H1 (cell line): ENCODE measurements around the gene GPR150. TPM values are rescaled to one million over a fixed set of nuclear protein-coding genes. Genes with fewer than 3 reads are reported as not detected.

Experiments
- CTCF ChIA-PET: fragments of 300-600 bp; sonication (Branson Sonifier 250); formaldehyde crosslinking; loops from one replicate; lab custom pipeline; 2021; ENCODE audit not compliant: partially characterized antibody; lab: Charles Lee
- POLR2A ChIA-PET: fragments of 300-600 bp; sonication (Branson Sonifier 250); formaldehyde crosslinking; loops from one replicate; lab custom pipeline; 2021; ENCODE audit warnings: inconsistent platforms; ENCODE audit not compliant: partially characterized antibody; lab: Charles Lee
- DNase-seq, 2 experiments: peaks; one replicate each; pipeline versions ENCODE4 v3.0.0 to v3.0.0-alpha.2; 2010 to 2022; ENCODE audit warnings: low spot score in 2 of 2, low read depth in 1 of 2, mixed read lengths in 1 of 2
- FAIRE-seq: peaks from 2 replicates; lab custom pipeline; 2011; peaks lifted over from hg19 to GRCh38; lab: Jason Lieb, UNC
- H2AFZ ChIP-seq: 2 replicates; pipeline ENCODE4 v1.8.1; 2012; ENCODE audit warnings: low read length, inconsistent platforms
- H2AK5ac ChIP-seq: 2 replicates; pipeline ENCODE4 v1.6.1; 2013; ENCODE audit warnings: low read depth, low read length
- H2BK120ac ChIP-seq: replicated peaks from 2 replicates; pipeline ENCODE3; 2013; ENCODE audit warnings: low read depth, low read length, inconsistent platforms
- H2BK12ac ChIP-seq: 2 replicates; pipeline ENCODE4 v1.6.1; 2013; ENCODE audit warnings: low read depth, low read length
- H2BK15ac ChIP-seq: 2 replicates; pipeline ENCODE4 v1.6.1; 2013; ENCODE audit warnings: low read length
- H2BK20ac ChIP-seq: 2 replicates; pipeline ENCODE4 v1.6.1; 2013; ENCODE audit warnings: low read length
- H2BK5ac ChIP-seq: 2 replicates; pipeline ENCODE4 v1.6.1; 2013; ENCODE audit warnings: low read depth, low read length
- H3K14ac ChIP-seq: 2 replicates; pipeline ENCODE4 v1.6.1; 2013; ENCODE audit warnings: inconsistent platforms; ENCODE audit not compliant: insufficient read length
- H3K18ac ChIP-seq: 2 replicates; pipeline ENCODE4 v1.6.1; 2013; ENCODE audit warnings: low read length; ENCODE audit errors: extremely low read depth
- H3K23ac ChIP-seq: 2 replicates; pipeline ENCODE4 v1.6.1; 2013; ENCODE audit warnings: inconsistent platforms; ENCODE audit not compliant: insufficient read length
- H3K23me2 ChIP-seq: 2 replicates; pipeline ENCODE4 v1.6.1; 2013; ENCODE audit warnings: low read depth, low read length
- H3K27ac ChIP-seq: 2 replicates; pipeline ENCODE4 v1.6.1; 2011; ENCODE audit warnings: low read depth, low read length, inconsistent platforms
- H3K27me3 ChIP-seq, 4 experiments: replicated peaks in 1 of 4; 1 replicate in 1 of 4; 2 replicates in 3 of 4; pipeline versions ENCODE4 v1.6.1 to v1.8.1; 2011 to 2013; ENCODE audit warnings: low read length in 3 of 4, mild to moderate bottlenecking in 3 of 4, inconsistent platforms in 2 of 4, mixed read lengths in 2 of 4, moderate library complexity in 1 of 4; ENCODE audit not compliant: control insufficient read depth in 3 of 4, insufficient read depth in 3 of 4; ENCODE audit errors: extremely low read depth in 1 of 4
- H3K36me3 ChIP-seq, 4 experiments: 2 replicates each; pipeline versions ENCODE4 v1.6.1 to v1.8.1; 2011 to 2013; ENCODE audit warnings: mild to moderate bottlenecking in 4 of 4, low read length in 3 of 4, moderate library complexity in 2 of 4, control low read depth in 1 of 4, inconsistent platforms in 1 of 4; ENCODE audit not compliant: insufficient read depth in 4 of 4, control insufficient read depth in 2 of 4
- H3K4ac ChIP-seq: replicated peaks from 2 replicates; pipeline ENCODE3; 2013; ENCODE audit warnings: low read length, low read depth, mixed read lengths, inconsistent platforms; ENCODE audit not compliant: insufficient read length
- H3K4me1 ChIP-seq, 4 experiments: replicated peaks in 1 of 4; 1 replicate in 1 of 4; 2 replicates in 3 of 4; pipeline versions ENCODE4 v1.6.1 to v1.8.1; 2011 to 2013; ENCODE audit warnings: low read length in 3 of 4, inconsistent platforms in 2 of 4, mixed read lengths in 1 of 4; ENCODE audit not compliant: insufficient read depth in 4 of 4, control insufficient read depth in 3 of 4
- H3K4me2 ChIP-seq, 2 experiments: 2 replicates each; pipeline versions ENCODE4 v1.6.1 to v1.8.1; 2011 to 2013; ENCODE audit warnings: low read depth in 2 of 2, low read length in 2 of 2, control low read depth in 1 of 2, inconsistent platforms in 1 of 2, mild to moderate bottlenecking in 1 of 2; ENCODE audit not compliant: insufficient read depth in 1 of 2
- H3K4me3 ChIP-seq, 4 experiments: fragments of 200-600, 300-600 bp in 1 of 4; sonication (generic), shearing (Covaris generic), sonication (Bioruptor Twin) in 1 of 4; 2 replicates each; pipeline versions ENCODE4 v1.5.1 to v1.8.1; 2011 to 2016; ENCODE audit warnings: low read length in 4 of 4, low read depth in 3 of 4, control low read depth in 2 of 4, inconsistent platforms in 2 of 4, mild to moderate bottlenecking in 2 of 4, mixed read lengths in 1 of 4, moderate library complexity in 1 of 4; ENCODE audit not compliant: insufficient read depth in 2 of 4; ENCODE audit errors: extremely low read depth in 1 of 4
- H3K56ac ChIP-seq: replicated peaks from 2 replicates; pipeline ENCODE3; 2013; ENCODE audit warnings: low read depth, mild to moderate bottlenecking, mixed read lengths, low read length, inconsistent platforms; ENCODE audit not compliant: insufficient read length
- H3K79me1 ChIP-seq: 2 replicates; pipeline ENCODE4 v1.6.1; 2013; ENCODE audit warnings: low read depth, low read length, control low read depth
- H3K79me2 ChIP-seq, 2 experiments: 2 replicates each; pipeline versions ENCODE4 v1.6.1 to v1.8.1; 2012 to 2013; ENCODE audit warnings: low read length in 2 of 2, mild to moderate bottlenecking in 2 of 2, inconsistent platforms in 1 of 2; ENCODE audit not compliant: insufficient read depth in 2 of 2, control insufficient read depth in 1 of 2
- H3K9ac ChIP-seq, 4 experiments: replicated peaks in 1 of 4; 1 replicate in 1 of 4; 2 replicates in 3 of 4; pipeline versions ENCODE4 v1.6.1 to v1.8.1; 2011 to 2013; ENCODE audit warnings: low read depth in 3 of 4, low read length in 3 of 4, control low read depth in 2 of 4, mild to moderate bottlenecking in 2 of 4, moderate library complexity in 2 of 4, inconsistent platforms in 1 of 4; ENCODE audit errors: extremely low read depth in 1 of 4
- H3K9me3 ChIP-seq, 2 experiments: 2 replicates each; pipeline versions ENCODE4 v1.6.1 to v1.8.1; 2012 to 2013; ENCODE audit warnings: mild to moderate bottlenecking in 2 of 2, moderate library complexity in 2 of 2, control low read depth in 1 of 2, inconsistent platforms in 1 of 2, low read depth in 1 of 2, low read length in 1 of 2, mixed read lengths in 1 of 2; ENCODE audit not compliant: insufficient read depth in 2 of 2
- H4K20me1 ChIP-seq, 2 experiments: replicated peaks in 1 of 2; 2 replicates each; pipeline versions ENCODE3 to v1.8.1; 2011 to 2013; ENCODE audit warnings: inconsistent platforms in 2 of 2, low read length in 2 of 2, mild to moderate bottlenecking in 1 of 2; ENCODE audit not compliant: insufficient read depth in 2 of 2, control insufficient read depth in 1 of 2
- H4K5ac ChIP-seq: 2 replicates; pipeline ENCODE4 v1.6.1; 2013; ENCODE audit warnings: low read length, low read depth, mixed read lengths, inconsistent platforms; ENCODE audit not compliant: insufficient read length
- H4K8ac ChIP-seq: 2 replicates; pipeline ENCODE4 v1.8.0; 2013; ENCODE audit warnings: mild to moderate bottlenecking, moderate library complexity, low read length, inconsistent platforms; ENCODE audit not compliant: insufficient read depth; ENCODE audit errors: extremely low read depth
- H4K91ac ChIP-seq: replicated peaks from 2 replicates; pipeline ENCODE3; 2013; ENCODE audit warnings: low read length, mixed read lengths, inconsistent platforms; ENCODE audit not compliant: insufficient read length
- ATF3 ChIP-seq: IDR thresholded peaks from 2 replicates; pipeline ENCODE4 v1.6.1; 2011; ENCODE audit warnings: low read depth, mild to moderate bottlenecking, low read length; ENCODE audit not compliant: insufficient read depth
- E2F6 ChIP-seq: IDR thresholded peaks from 2 replicates; pipeline ENCODE4 v1.6.1; 2012; ENCODE audit warnings: inconsistent platforms
- EP300 ChIP-seq, 2 experiments: IDR thresholded peaks; 1 replicate in 1 of 2; 2 replicates in 1 of 2; pipeline ENCODE4 v1.6.1; 2011 to 2012; ENCODE audit warnings: low read depth in 2 of 2, low read length in 2 of 2, mild to moderate bottlenecking in 2 of 2, borderline replicate concordance in 1 of 2, inconsistent platforms in 1 of 2, moderate library complexity in 1 of 2
- EZH2 ChIP-seq: fragments of 200-600 bp; sonication (generic); IDR thresholded peaks from 2 replicates; pipeline ENCODE4 v1.7.1; 2012; ENCODE audit warnings: low read depth, mild to moderate bottlenecking, moderate library complexity, low read length, inconsistent platforms; ENCODE audit not compliant: severe bottlenecking
- HDAC2 ChIP-seq, 2 experiments: fragments of 300-600 bp in 1 of 2; sonication (generic) in 1 of 2; IDR thresholded peaks; 2 replicates each; pipeline ENCODE4 v1.6.1; 2011 to 2012; ENCODE audit warnings: low read depth in 2 of 2, low read length in 2 of 2, mild to moderate bottlenecking in 2 of 2, moderate library complexity in 2 of 2, borderline replicate concordance in 1 of 2, inconsistent platforms in 1 of 2
- NANOG ChIP-seq: IDR thresholded peaks from 2 replicates; pipeline ENCODE4 v1.6.1; 2011; ENCODE audit warnings: low read length, low read depth, mild to moderate bottlenecking, inconsistent platforms; ENCODE audit not compliant: insufficient read depth, poor library complexity, severe bottlenecking
- SAP30 ChIP-seq: fragments of 300-600 bp; sonication (generic); IDR thresholded peaks from 2 replicates; pipeline ENCODE4 v1.7.1; 2012; ENCODE audit warnings: low read length, moderate library complexity, mild to moderate bottlenecking, inconsistent platforms; ENCODE audit not compliant: insufficient read depth, insufficient replicate concordance
- SIN3A ChIP-seq, 2 experiments: IDR thresholded peaks in 1 of 2; conservative IDR thresholded peaks in 1 of 2; 2 replicates each; pipeline ENCODE4 v1.6.1; 2011 to 2012; ENCODE audit warnings: low read length in 2 of 2, improper control_type of control experiment in 1 of 2, low read depth in 1 of 2, mild to moderate bottlenecking in 1 of 2
- SRF ChIP-seq: IDR thresholded peaks from 2 replicates; pipeline ENCODE4 v1.6.1; 2011; ENCODE audit warnings: mild to moderate bottlenecking, low read depth, low read length, moderate library complexity
- TAF7 ChIP-seq: optimal IDR thresholded peaks from 2 replicates; pipeline ENCODE3; 2011; ENCODE audit warnings: low read depth, mild to moderate bottlenecking, inconsistent platforms, low read length, moderate library complexity, borderline replicate concordance
- WGBS, 2 experiments: shearing (Covaris generic) in 1 of 2; methylation state at CpG; one replicate each; pipeline versions ENCODE4 v1.1.6 to v1.1.7; 2013 to 2015; ENCODE audit warnings: low lambda C conversion rate in 2 of 2, mixed read lengths in 2 of 2, inconsistent platforms in 1 of 2, low coverage in 1 of 2, missing lambda C conversion rate in 1 of 2; ENCODE audit not compliant: insufficient replicate concordance in 2 of 2, insufficient coverage in 1 of 2, insufficient read length in 1 of 2; ENCODE audit errors: extremely low coverage in 1 of 2, missing lambda C conversion rate in 1 of 2; 5-methylcytosine and 5-hydroxymethylcytosine counted together
- polyA plus RNA-seq, 7 experiments: library from polyadenylated mRNA; depleted of rRNA in 3 of 7; stranded (reverse) in 5 of 7; unstranded in 2 of 7; fragments of >200 nt in 5 of 7; fragments of 200-250 nt in 2 of 7; gene quantifications; 1 replicate in 5 of 7; 2 replicates in 1 of 7; 4 replicates in 1 of 7; pipeline versions ENCODE4 v1.2.1 to v1.2.3, GENCODE V29; 2011 to 2013; ENCODE audit warnings: missing spikeins in 2 of 7, mixed read lengths in 2 of 7
- total RNA-seq: library from RNA; stranded (reverse); fragmentation: NEBNext Ultra II Directional; extraction: Animal tissue kit (Norgen Biotek cat#: 25700); gene quantifications from 2 replicates; pipeline ENCODE4 v1.2.1, GENCODE V29; 2021

Gene GPR150
- total and polyA plus RNA-seq, 2 of the 8 experiments (the other 6 are each of a cell fraction or from before 2014, with no cell fraction given), result 0.14 TPM; not detected in 1

GRCh38 chr5:95613514-95613913 lies 6.4 kb upstream of the GPR150 start:
- WGBS, 2 experiments, result 100% methylated on average over 1 of the region's 1 CpG; no CpG with 5 or more reads in 1 of the 2 experiments
- Histone ChIP-seq H3K9ac (no peak overlapping the region), H2BK12ac (no peak overlapping the region), H2AK5ac (no peak overlapping the region), H3K36me3 (no peaks in the 10 kb centered on the region), H3K23ac (no peak overlapping the region), H3K9me3 (peaks cover 0 to 6% of the 10 kb centered on the region in 2 experiments; a peak in 2 of 4 replicates), H3K79me1 (no peaks in the 10 kb centered on the region), H4K8ac (no peak overlapping the region), H3K18ac (no peak overlapping the region), H3K56ac (no peak overlapping the region), H4K20me1 (no peaks in the 10 kb centered on the region), H3K79me2 (no peaks in the 10 kb centered on the region), H3K4ac (no peak overlapping the region), H3K4me2 (no peak overlapping the region), H3K27me3 (peaks cover 0 to 4% (median 3%) of the 10 kb centered on the region in 4 experiments; a peak in 5 of 7 replicates), H2BK20ac (no peak overlapping the region), H3K4me1 (no peaks in the 10 kb centered on the region), H3K27ac (no peak overlapping the region), H3K14ac (no peak overlapping the region), H2AFZ (no peak overlapping the region), H4K5ac (no peak overlapping the region), H2BK120ac (no peak overlapping the region), H2BK5ac (no peak overlapping the region), H3K23me2 (no peaks in the 10 kb centered on the region), H2BK15ac (no peak overlapping the region), H3K4me3 (no peak overlapping the region), H4K91ac (no peak overlapping the region)
- no peak for FAIRE-seq
- DNase-seq, result no peak
- POLR2A ChIA-PET, result no interaction called here
- CTCF ChIA-PET, result interaction anchor here (1.5 kb wide), 1 partner anchor 205 kb away, joined by 5 read pairs; no protein-coding TSS in a partner anchor
- TF ChIP-seq TAF7 (no peak), HDAC2 (IDR thresholded peaks at IDR 0.05; ENCODE audit: borderline replicate concordance in 1 of 2, low read depth in 2 of 2, low read length in 2 of 2) (no peak), SAP30 (no peak), SIN3A (conservative IDR thresholded peaks at IDR 0.05 in 1 of 2, IDR thresholded peaks at IDR 0.05 in 1 of 2; ENCODE audit: low read depth in 1 of 2, low read length in 2 of 2) (no peak), E2F6 (no peak), EZH2 (no peak), NANOG (no peak), SRF (no peak), ATF3 (no peak), EP300 (IDR thresholded peaks at IDR 0.05; ENCODE audit: borderline replicate concordance in 1 of 2, low read depth in 2 of 2, low read length in 2 of 2) (no peak)
